Psoas muscle (tissue), 8 donors: ENCODE results near the gene CEBPZ. TPM values are rescaled to one million over a fixed set of nuclear protein-coding genes. Genes with fewer than 3 reads are reported as not detected.
"Not testable (repeated sequence)": the region's sequence is repeated elsewhere in the genome, so short reads cannot be mapped to it uniquely, and the experiment has no call there.

Experiments used
- ATAC-seq, 4 donors: fragments of 200-7000 bp; cut with Tn5 transposase; one replicate each; pipeline ENCODE4 v1.9.1; 2020; ENCODE audit warnings: moderate library complexity in 3 of 4, mild to moderate bottlenecking in 2 of 4
- DNase-seq, 2 donors: peaks; one replicate each; pipeline ENCODE4 v3.0.0-alpha.2; 2020
- H3K27ac ChIP-seq: fragments of 200-600 bp; one replicate; pipeline ENCODE4 v1.8.0; 2022
- H3K27me3 ChIP-seq, 3 donors: fragments of 200-600 bp in 1 of 3; one replicate each; pipeline versions ENCODE4 v1.6.1 to v1.8.0; 2013 to 2022; ENCODE audit warnings: low read length in 2 of 3, mild to moderate bottlenecking in 2 of 3, moderate library complexity in 1 of 3; ENCODE audit not compliant: insufficient read depth in 3 of 3
- H3K36me3 ChIP-seq, 2 donors: fragments of 200-600 bp in 1 of 2; one replicate each; pipeline versions ENCODE4 v1.6.1 to v1.8.0; 2013 to 2022; ENCODE audit warnings: low read depth in 1 of 2, mild to moderate bottlenecking in 1 of 2, moderate library complexity in 1 of 2; ENCODE audit not compliant: insufficient read depth in 1 of 2
- H3K4me1 ChIP-seq: fragments of 200-600 bp; one replicate; pipeline ENCODE4 v1.8.0; 2022
- H3K4me3 ChIP-seq: fragments of 200-600 bp; one replicate; pipeline ENCODE4 v1.8.0; 2022; ENCODE audit warnings: mild to moderate bottlenecking
- H3K9me3 ChIP-seq: fragments of 200-600 bp; one replicate; pipeline ENCODE4 v1.8.0; 2022
- WGBS, 3 donors: extraction: QIAGEN DNeasy Blood & Tissue Kit; methylation state at CpG; one replicate each; pipeline versions ENCODE4 v1.1.6 to v1.1.7; 2013; 5-methylcytosine and 5-hydroxymethylcytosine counted together
- intact Hi-C, 2 donors: fragments of 100-400 bp; cut with DNase I; formaldehyde crosslinking; loops; one replicate each; pipeline versions ENCODE4 v1.11.0 to v1.14.2; 2022
- polyA plus RNA-seq, 3 donors: library from polyadenylated mRNA; stranded (reverse); fragments of 200-250 nt; gene quantifications; one replicate each; pipeline ENCODE4 v1.2.3, GENCODE V29; 2013
- total RNA-seq, 4 donors: library from RNA; stranded (reverse); fragmentation: NEBNext Ultra II Directional in 2 of 4; extraction: Animal tissue kit (Norgen Biotek cat#: 25700) in 2 of 4; gene quantifications; one replicate each; pipeline versions ENCODE4 v1.2.1 to v1.2.4, GENCODE V29; 2021 to 2023
- TF ChIP-seq, protein P1 (sequence below): fragments of 200-600 bp; IDR thresholded peaks from one replicate; pipeline ENCODE4 v1.8.0; 2022; ENCODE audit warnings: antibody characterized with exemption
- donor health status: healthy with polysubstance abuse.
- donor health status: DM: no; HTN: no; CAD: no; lungs with moderate emphysema.
- donor health status: Bipolar disorder and iron deficiency.
- donor health status: healthy.
- donor health status: DM: yes; HTN: yes; CAD: no.
- donor health status: DM: no; HTN: no; CAD: no.
- donor health status: DM: no; HTN: no; CAD: no.
- donor health status: DM: yes; HTN: yes; CAD: no.

The CEBPZ gene
- total and polyA plus RNA-seq, 7 donors: 31.7 to 124 (median 70.4) TPM

GRCh38 chr2:37226863-37227262, 4.5 kb downstream of the CEBPZ start:
- 92 to 96% (median 96%) methylated on average over 4 of the region's 4 CpGs for WGBS, 3 donors
- Histone ChIP-seq H3K9me3 (no peaks in the 10 kb centered on the region), H3K4me1 (peaks cover 23% of the 10 kb centered on the region), H3K4me3 (no peak overlapping the region), H3K27me3 (no peaks in the 10 kb centered on the region), H3K36me3 (peaks cover 13 to 56% of the 10 kb centered on the region in 2 donors), H3K27ac (no peak overlapping the region)
- DNase-seq (no peak), ATAC-seq (no peak)
- intact Hi-C loops: no loop called here
- TF ChIP-seq, protein P1, sequence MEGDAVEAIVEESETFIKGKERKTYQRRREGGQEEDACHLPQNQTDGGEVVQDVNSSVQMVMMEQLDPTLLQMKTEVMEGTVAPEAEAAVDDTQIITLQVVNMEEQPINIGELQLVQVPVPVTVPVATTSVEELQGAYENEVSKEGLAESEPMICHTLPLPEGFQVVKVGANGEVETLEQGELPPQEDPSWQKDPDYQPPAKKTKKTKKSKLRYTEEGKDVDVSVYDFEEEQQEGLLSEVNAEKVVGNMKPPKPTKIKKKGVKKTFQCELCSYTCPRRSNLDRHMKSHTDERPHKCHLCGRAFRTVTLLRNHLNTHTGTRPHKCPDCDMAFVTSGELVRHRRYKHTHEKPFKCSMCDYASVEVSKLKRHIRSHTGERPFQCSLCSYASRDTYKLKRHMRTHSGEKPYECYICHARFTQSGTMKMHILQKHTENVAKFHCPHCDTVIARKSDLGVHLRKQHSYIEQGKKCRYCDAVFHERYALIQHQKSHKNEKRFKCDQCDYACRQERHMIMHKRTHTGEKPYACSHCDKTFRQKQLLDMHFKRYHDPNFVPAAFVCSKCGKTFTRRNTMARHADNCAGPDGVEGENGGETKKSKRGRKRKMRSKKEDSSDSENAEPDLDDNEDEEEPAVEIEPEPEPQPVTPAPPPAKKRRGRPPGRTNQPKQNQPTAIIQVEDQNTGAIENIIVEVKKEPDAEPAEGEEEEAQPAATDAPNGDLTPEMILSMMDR: no peak

DNA sequence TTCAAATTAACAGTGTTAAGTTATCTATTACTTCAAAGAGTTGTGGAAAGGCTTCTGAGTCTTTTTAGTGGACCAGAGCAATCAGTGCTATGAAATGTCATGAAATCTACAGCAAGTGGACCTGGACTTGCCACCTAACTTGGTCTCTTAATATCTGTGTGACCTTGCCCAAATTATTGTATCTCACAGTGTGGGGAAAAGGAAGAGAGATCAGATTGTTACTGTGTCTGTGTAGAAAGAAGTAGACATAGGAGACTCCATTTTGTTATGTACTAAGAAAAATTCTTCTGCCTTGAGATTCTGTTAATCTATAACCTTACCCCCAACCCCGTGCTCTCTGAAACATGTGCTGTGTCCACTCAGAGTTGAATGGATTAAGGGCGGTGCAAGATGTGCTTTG, 6.3 kb downstream of the CEBPZ start:
- H3K27me3 ChIP-seq, DNase-seq, H3K9me3 ChIP-seq, ATAC-seq, H3K27ac ChIP-seq, intact Hi-C loops, H3K4me3 ChIP-seq: not testable (repeated sequence)
- H3K36me3 ChIP-seq: peaks cover 13 to 73% of the 10 kb centered on the region in 2 donors
- peaks cover 17% of the 10 kb centered on the region for H3K4me1 ChIP-seq
- WGBS, 3 donors: no CpG with 5 or more reads among the region's 2 CpGs

- intact Hi-C loops: no loop called here
- DNase-seq (no peak), ATAC-seq (no peak)
- Histone ChIP-seq H3K9me3 (no peaks in the 10 kb centered on the region), H3K27ac (no peak overlapping the region), H3K36me3 (peaks cover 15 to 77% of the 10 kb centered on the region in 2 donors), H3K4me1 (peaks cover 7% of the 10 kb centered on the region), H3K27me3 (no peaks in the 10 kb centered on the region), H3K4me3 (no peak overlapping the region)
- WGBS, 3 donors: 91 to 100% (median 100%) methylated on average over 1 of the region's 1 CpG
- TF ChIP-seq, protein P1: no peak
These were observed 7.3 kb downstream of the CEBPZ start for GRCh38 chr2:37224063-37224462.

DNA sequence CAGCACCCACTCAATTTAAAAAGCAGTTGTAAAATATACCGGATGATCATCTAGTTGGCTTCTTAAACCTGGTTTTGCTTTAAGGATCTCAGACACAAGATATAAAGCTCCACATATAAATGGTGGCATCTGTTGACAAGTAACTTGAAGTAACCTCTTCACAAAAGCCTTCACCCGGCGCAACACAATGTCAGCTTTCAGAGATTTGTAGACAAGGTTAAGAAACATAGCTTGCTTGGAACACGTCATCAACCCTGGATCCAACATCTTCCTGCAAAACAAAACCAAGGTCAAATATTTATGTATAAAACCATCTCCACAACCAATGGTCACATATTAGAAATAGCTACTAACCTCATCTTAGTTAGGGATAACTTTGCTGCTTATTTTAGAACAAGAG, 8.3 kb downstream of the CEBPZ start:
- no peak overlapping the region for H3K27ac ChIP-seq
- WGBS, 3 donors: 92 to 95% (median 93%) methylated on average over 4 of the region's 4 CpGs
- no peak overlapping the region for H3K4me3 ChIP-seq
- H3K27me3 ChIP-seq: no peaks in the 10 kb centered on the region
- intact Hi-C loops: no loop called here
- H3K9me3 ChIP-seq: no peaks in the 10 kb centered on the region
- H3K36me3 ChIP-seq: peaks cover 11 to 77% of the 10 kb centered on the region in 2 donors
- TF ChIP-seq, protein P1: no peak
- peaks cover 7% of the 10 kb centered on the region for H3K4me1 ChIP-seq
- ATAC-seq: no peak
- no peak for DNase-seq

GRCh38 chr2:37219046-37219445, 12.3 kb downstream of the CEBPZ start:
- Histone ChIP-seq H3K27me3 (no peaks in the 10 kb centered on the region), H3K4me3 (no peak overlapping the region), H3K36me3 (peaks cover 9 to 97% of the 10 kb centered on the region in 2 donors), H3K27ac (no peak overlapping the region), H3K9me3 (no peaks in the 10 kb centered on the region), H3K4me1 (peaks cover 6% of the 10 kb centered on the region)
- ATAC-seq (no peak), DNase-seq (no peak)
- 88 to 96% (median 92%) methylated on average over 4 of the region's 4 CpGs for WGBS, 3 donors
- TF ChIP-seq, protein P1: no peak
- intact Hi-C loops: loop anchor here in 1 of 2 donors (5.0 kb wide), 1 partner anchor 152 kb away; no protein-coding TSS in a partner anchor
